PC-3 (cell line): ENCODE data around the gene FAS. TPM values are rescaled to one million over a fixed set of nuclear protein-coding genes. Genes with fewer than 3 reads are reported as not detected.

Experiments used
- ATAC-seq: fragments of 200-7000 bp; cut with Tn5 transposase; 2 replicates; pipeline ENCODE4 v1.9.1; 2020; ENCODE audit warnings: mild to moderate bottlenecking, moderate library complexity
- BruUV-seq: library from RNA; stranded (reverse); fragments of 400-500 nt; replicated peaks from 2 replicates; lab custom pipeline; 2021; lab: Mats Ljungman, UMichigan
- CTCF ChIA-PET: fragments of 300-600 bp; sonication (Branson Sonifier 250); formaldehyde crosslinking; loops from one replicate; lab custom pipeline; 2022; ENCODE audit warnings: antibody characterized with exemption; lab: Charles Lee
- POLR2A ChIA-PET: fragments of 300-600 bp; sonication (Branson Sonifier 250); formaldehyde crosslinking; loops from one replicate; lab custom pipeline; 2022; ENCODE audit warnings: antibody characterized with exemption; ENCODE audit not compliant: unreplicated experiment; lab: Charles Lee
- DNase-seq: peaks from one replicate; pipeline ENCODE4 v3.0.0-alpha.2; 2015
- H2AFZ ChIP-seq: fragments of 300-600 bp; sonication (generic); 2 replicates; pipeline ENCODE4 v1.6.0; 2016; ENCODE audit warnings: antibody characterized with exemption, low read length
- H3F3A ChIP-seq: fragments of 300-600 bp; sonication (generic); one replicate; pipeline ENCODE4 v1.6.0; 2017; ENCODE audit warnings: antibody characterized with exemption, low read length, control low read depth, mild to moderate bottlenecking; ENCODE audit not compliant: unreplicated experiment
- H3K27ac ChIP-seq: fragments of 300-600 bp; sonication (generic); 2 replicates; pipeline ENCODE4 v1.5.1; 2016; ENCODE audit warnings: mild to moderate bottlenecking, low read length
- H3K27me3 ChIP-seq: fragments of 300-600 bp; sonication (generic); 2 replicates; pipeline ENCODE4 v1.6.1; 2016; ENCODE audit warnings: low read length, mixed read lengths
- H3K36me3 ChIP-seq: fragments of 300-600 bp; sonication (generic); 2 replicates; pipeline ENCODE4 v1.6.1; 2016; ENCODE audit warnings: low read depth, mixed run types, low read length, mixed read lengths
- H3K4me1 ChIP-seq: fragments of 300-600 bp; sonication (generic); 2 replicates; pipeline ENCODE4 v1.5.1; 2016; ENCODE audit warnings: low read length; ENCODE audit not compliant: insufficient read depth
- H3K4me2 ChIP-seq: fragments of 300-600 bp; sonication (generic); 2 replicates; pipeline ENCODE4 v1.6.0; 2016; ENCODE audit warnings: low read length
- H3K4me3 ChIP-seq: fragments of 300-600 bp; sonication (generic); 2 replicates; pipeline ENCODE4 v1.5.1; 2016; ENCODE audit warnings: mild to moderate bottlenecking, low read length, mixed read lengths
- H3K79me2 ChIP-seq: fragments of 300-600 bp; sonication (generic); 2 replicates; pipeline ENCODE4 v1.6.1; 2017; ENCODE audit warnings: low read length, mixed read lengths
- H3K9ac ChIP-seq: fragments of 300-600 bp; sonication (generic); 2 replicates; pipeline ENCODE4 v1.6.0; 2016; ENCODE audit warnings: mild to moderate bottlenecking, low read length
- H3K9me2 ChIP-seq: fragments of 300-600 bp; sonication (generic); replicated peaks from 2 replicates; pipeline ENCODE4 v1.6.1; 2016; ENCODE audit warnings: mixed run types, low read length, mixed read lengths
- H3K9me3 ChIP-seq: fragments of 300-600 bp; sonication (generic); 2 replicates; pipeline ENCODE4 v1.6.1; 2016; ENCODE audit warnings: low read length, mixed read lengths
- H4K20me1 ChIP-seq: fragments of 300-600 bp; sonication (generic); 2 replicates; pipeline ENCODE4 v1.6.1; 2016; ENCODE audit warnings: low read length, mixed read lengths
- EZH2 ChIP-seq: fragments of 300-600 bp; sonication (generic); IDR thresholded peaks from one replicate; pipeline ENCODE4 v1.6.1; 2017; ENCODE audit warnings: antibody characterized with exemption, mild to moderate bottlenecking, low read length; ENCODE audit not compliant: unreplicated experiment
- EZH2phosphoT487 ChIP-seq: fragments of 300-600 bp; sonication (generic); IDR thresholded peaks from 2 replicates; pipeline ENCODE4 v1.6.1; 2018; ENCODE audit warnings: mild to moderate bottlenecking, antibody characterized with exemption, low read length, borderline replicate concordance
- intact Hi-C: fragments of 100-400 bp; cut with micrococcal nuclease; formaldehyde crosslinking; loops from 2 replicates; pipeline ENCODE4 v1.9.0; 2023
- total RNA-seq: library from RNA; depleted of rRNA; stranded (reverse); fragments of >200 nt; gene quantifications from 2 replicates; pipeline ENCODE4 v1.2.3, GENCODE V29; 2014
- TF ChIP-seq, protein P1 (sequence below): fragments of 300-600 bp; sonication (generic); conservative IDR thresholded peaks from 2 replicates; pipeline ENCODE4 v1.5.1; 2017; ENCODE audit warnings: antibody characterized with exemption, low read depth, mild to moderate bottlenecking, low read length

The FAS gene
- total RNA-seq, 1 experiment from 2014 or later = 4.8 TPM

DNA sequence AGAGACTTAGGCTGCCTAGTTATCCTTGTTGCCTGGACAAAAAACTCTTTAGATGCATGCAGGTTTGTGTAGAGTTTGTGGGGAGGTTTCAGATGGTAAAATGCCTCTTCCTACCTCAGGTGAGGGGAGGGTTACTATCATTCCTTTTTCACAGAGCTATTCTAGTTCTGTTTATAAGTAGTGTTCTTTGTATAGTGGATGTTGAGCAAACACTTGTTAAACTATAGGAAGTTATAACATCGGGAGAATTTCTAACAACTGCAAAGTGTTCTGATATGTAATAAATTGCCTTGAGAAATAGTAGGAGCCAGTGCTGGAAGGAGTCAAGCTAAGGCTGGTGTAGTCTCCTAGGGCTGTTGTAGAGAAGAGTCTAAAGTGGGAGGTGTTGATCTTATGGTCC lies 6.7 kb upstream of the FAS start:
- CTCF ChIA-PET = no interaction called here
- intact Hi-C loops = no loop called here
- Histone ChIP-seq H3K9ac (no peak overlapping the region), H3K79me2 (no peaks in the 10 kb centered on the region), H3K9me3 (no peaks in the 10 kb centered on the region), H3K27me3 (no peaks in the 10 kb centered on the region), H3K9me2 (no peaks in the 10 kb centered on the region), H2AFZ (no peak overlapping the region), H3K36me3 (no peaks in the 10 kb centered on the region), H3K4me1 (no peaks in the 10 kb centered on the region), H3F3A (no peaks in the 10 kb centered on the region), H4K20me1 (no peaks in the 10 kb centered on the region), H3K4me3 (no peak overlapping the region), H3K4me2 (no peak overlapping the region), H3K27ac (no peak overlapping the region)
- POLR2A ChIA-PET = no interaction called here
- DNase-seq (no peak), ATAC-seq (peak; percentile 35; the same call in 1 of the 2 replicates)
- BruUV-seq = no TSS peak
- no peak for TF ChIP-seq EZH2
- no peak for TF ChIP-seq EZH2phosphoT487
- TF ChIP-seq, protein P1, sequence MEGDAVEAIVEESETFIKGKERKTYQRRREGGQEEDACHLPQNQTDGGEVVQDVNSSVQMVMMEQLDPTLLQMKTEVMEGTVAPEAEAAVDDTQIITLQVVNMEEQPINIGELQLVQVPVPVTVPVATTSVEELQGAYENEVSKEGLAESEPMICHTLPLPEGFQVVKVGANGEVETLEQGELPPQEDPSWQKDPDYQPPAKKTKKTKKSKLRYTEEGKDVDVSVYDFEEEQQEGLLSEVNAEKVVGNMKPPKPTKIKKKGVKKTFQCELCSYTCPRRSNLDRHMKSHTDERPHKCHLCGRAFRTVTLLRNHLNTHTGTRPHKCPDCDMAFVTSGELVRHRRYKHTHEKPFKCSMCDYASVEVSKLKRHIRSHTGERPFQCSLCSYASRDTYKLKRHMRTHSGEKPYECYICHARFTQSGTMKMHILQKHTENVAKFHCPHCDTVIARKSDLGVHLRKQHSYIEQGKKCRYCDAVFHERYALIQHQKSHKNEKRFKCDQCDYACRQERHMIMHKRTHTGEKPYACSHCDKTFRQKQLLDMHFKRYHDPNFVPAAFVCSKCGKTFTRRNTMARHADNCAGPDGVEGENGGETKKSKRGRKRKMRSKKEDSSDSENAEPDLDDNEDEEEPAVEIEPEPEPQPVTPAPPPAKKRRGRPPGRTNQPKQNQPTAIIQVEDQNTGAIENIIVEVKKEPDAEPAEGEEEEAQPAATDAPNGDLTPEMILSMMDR = no peak

DNA sequence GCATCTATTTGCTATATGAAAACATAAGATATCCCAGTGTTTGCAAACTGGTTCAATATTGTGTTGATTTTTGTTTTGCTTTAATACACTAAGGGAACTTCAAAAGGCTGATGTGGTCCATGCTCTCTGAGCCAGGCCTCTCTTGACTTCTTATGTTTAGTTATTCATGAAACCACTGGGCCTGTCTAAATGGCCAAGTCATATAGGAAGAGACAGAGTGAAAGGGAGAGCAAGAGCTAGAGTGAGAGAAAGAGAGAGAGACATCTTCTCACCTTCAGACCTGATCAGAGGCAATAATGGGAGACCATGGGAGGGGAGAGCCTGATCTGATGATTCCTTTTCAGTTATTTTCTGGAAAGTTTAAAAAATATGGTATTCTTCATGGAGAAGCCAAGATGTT lies 6.1 kb upstream of the FAS start:
- POLR2A ChIA-PET = no interaction called here
- Histone ChIP-seq H3K27me3 (no peaks in the 10 kb centered on the region), H3K27ac (no peak overlapping the region), H4K20me1 (no peaks in the 10 kb centered on the region), H3K4me2 (no peak overlapping the region), H3K9ac (no peak overlapping the region), H3F3A (no peaks in the 10 kb centered on the region), H3K36me3 (no peaks in the 10 kb centered on the region), H2AFZ (no peak overlapping the region), H3K4me1 (peaks cover 3% of the 10 kb centered on the region; the same call in 1 of the 2 replicates), H3K9me3 (no peaks in the 10 kb centered on the region), H3K9me2 (no peaks in the 10 kb centered on the region), H3K79me2 (no peaks in the 10 kb centered on the region), H3K4me3 (no peak overlapping the region)
- no TSS peak for BruUV-seq
- TF ChIP-seq, protein P1 = no peak
- no peak for TF ChIP-seq EZH2phosphoT487
- no peak for DNase-seq
- CTCF ChIA-PET = no interaction called here
- ATAC-seq = no peak
- intact Hi-C loops = no loop called here

DNA sequence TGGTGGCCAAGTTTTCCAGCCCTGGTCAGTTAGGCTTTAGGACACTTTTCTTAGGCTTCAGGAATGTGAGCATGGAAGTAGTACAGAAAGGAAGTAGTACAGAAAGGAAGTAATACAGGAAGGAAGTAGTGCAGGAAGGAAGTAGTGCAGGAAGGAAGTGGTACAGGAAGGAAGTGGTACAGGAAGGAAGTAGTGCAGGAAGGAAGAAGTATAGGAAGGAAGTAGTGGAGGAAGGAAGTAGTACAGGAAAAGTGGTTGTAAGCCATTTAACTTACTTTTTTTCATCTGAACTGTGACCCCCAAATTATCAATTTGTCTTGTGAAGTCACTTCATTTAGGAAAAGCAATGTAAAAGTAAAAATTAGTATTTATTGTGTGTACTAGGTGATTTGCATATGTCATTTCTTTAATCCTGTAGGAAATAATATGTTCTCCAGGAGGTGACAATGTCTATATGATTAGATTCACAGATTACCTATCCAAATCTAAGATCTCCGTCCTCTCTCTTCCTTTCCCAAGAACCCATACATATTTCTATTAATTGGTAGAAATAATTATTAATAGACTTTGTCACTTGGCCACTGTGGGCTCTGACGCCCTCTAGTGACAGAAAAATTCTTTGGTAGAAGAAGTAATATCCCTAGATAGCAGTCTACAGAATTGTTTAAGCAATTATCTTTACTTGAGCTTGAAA lies 3.9 kb upstream of the FAS start:
- no peak for TF ChIP-seq EZH2phosphoT487
- TF ChIP-seq, protein P1 = peak; percentile 77
- no peak for TF ChIP-seq EZH2
- Histone ChIP-seq H3K79me2 (no peaks in the 10 kb centered on the region), H3K9ac (no peak overlapping the region), H3K9me2 (no peaks in the 10 kb centered on the region), H3F3A (no peaks in the 10 kb centered on the region), H3K27me3 (no peaks in the 10 kb centered on the region), H3K36me3 (no peaks in the 10 kb centered on the region), H4K20me1 (no peaks in the 10 kb centered on the region), H3K4me3 (no peak overlapping the region), H3K27ac (no peak overlapping the region), H2AFZ (no peak overlapping the region), H3K4me2 (no peak overlapping the region), H3K4me1 (peaks cover 12% of the 10 kb centered on the region; the same call in 1 of the 2 replicates), H3K9me3 (no peaks in the 10 kb centered on the region)
- ATAC-seq = no peak
- CTCF ChIA-PET = interaction anchor here (0.5 to 1.0 kb wide), 5 partner anchors 15 to 54 kb away, joined by 3 to 6 read pairs (median 4); no protein-coding TSS in a partner anchor
- peak; percentile 57 for DNase-seq
- BruUV-seq = no TSS peak
- POLR2A ChIA-PET = interaction anchor here (0.8 kb wide), 1 partner anchor 96 kb away, joined by 5 read pairs; no protein-coding TSS in a partner anchor
- intact Hi-C loops = loop anchor here (1.0 to 5.0 kb wide), 2 partner anchors 51 to 149 kb away; no protein-coding TSS in a partner anchor
